HepG2 (cell line): ENCODE results near the gene NRP1. TPM values are rescaled to one million over a fixed set of nuclear protein-coding genes. Genes with fewer than 3 reads are reported as not detected.

Experiments used
- ATAC-seq: fragments of 200-7000 bp; cut with Tn5 transposase; 3 replicates; pipeline ENCODE4 v1.9.1; 2020; ENCODE audit warnings: mild to moderate bottlenecking, moderate library complexity
- BruUV-seq: library from RNA; stranded (reverse); fragments of 400-500 nt; replicated peaks from 2 replicates; lab custom pipeline; 2021; lab: Mats Ljungman, UMichigan
- CTCF ChIA-PET: fragments of 300-600 bp; formaldehyde crosslinking; extraction: SDS; loops from one replicate; lab custom pipeline; 2021; ENCODE audit warnings: low total read pairs, inconsistent platforms, low intra/inter-chr PET ratio; lab: Yijun Ruan, JAX
- POLR2A ChIA-PET: fragments of 350-600 bp; sonication (Branson Sonifier 250); formaldehyde crosslinking; loops from one replicate; lab custom pipeline; 2020; ENCODE audit warnings: antibody characterized with exemption, inconsistent platforms; lab: Yijun Ruan, JAX
- DNase-seq: peaks from one replicate; pipeline ENCODE4 v3.0.0-alpha.2; 2015; ENCODE audit warnings: low spot score
- FAIRE-seq: peaks from 3 replicates; lab custom pipeline; 2011; peaks lifted over from hg19 to GRCh38; lab: Jason Lieb, UNC
- H2AFZ ChIP-seq: one replicate; pipeline ENCODE4 v1.6.1; 2011; ENCODE audit warnings: low read length, inconsistent platforms
- H3K27ac ChIP-seq: fragments of 300-600 bp; 3 replicates; pipeline ENCODE4 v1.8.0; 2011; ENCODE audit warnings: mixed run types, mild to moderate bottlenecking, mixed read lengths, low read length, inconsistent platforms; ENCODE audit not compliant: insufficient read depth; ENCODE audit errors: extremely low read length
- H3K27me3 ChIP-seq, 2 experiments: fragments of 200-600 bp in 1 of 2; 2 replicates in 1 of 2; 3 replicates in 1 of 2; pipeline versions ENCODE4 v1.6.0 to v1.8.0; 2011; ENCODE audit warnings: low read length in 2 of 2, mild to moderate bottlenecking in 2 of 2, moderate library complexity in 2 of 2, inconsistent platforms in 1 of 2; ENCODE audit not compliant: insufficient read depth in 2 of 2, control insufficient read depth in 1 of 2
- H3K36me3 ChIP-seq, 2 experiments: fragments of 200-600 bp in 1 of 2; replicated peaks in 1 of 2; 2 replicates in 1 of 2; 3 replicates in 1 of 2; pipeline versions ENCODE4 v1.5.1 to v1.8.0; 2011; ENCODE audit warnings: low read length in 2 of 2, inconsistent platforms in 1 of 2; ENCODE audit not compliant: insufficient read depth in 2 of 2, control insufficient read depth in 1 of 2
- H3K4me1 ChIP-seq: 2 replicates; pipeline ENCODE4 v1.5.1; 2012; ENCODE audit warnings: low read length, inconsistent platforms; ENCODE audit not compliant: insufficient read depth
- H3K4me2 ChIP-seq: 2 replicates; pipeline ENCODE4 v1.6.0; 2011; ENCODE audit warnings: low read depth, low read length, inconsistent platforms
- H3K4me3 ChIP-seq, 3 experiments: fragments of 200-600 bp in 1 of 3; sonication (generic), shearing (Covaris generic) in 1 of 3; replicated peaks in 1 of 3; 2 replicates each; pipeline ENCODE4 v1.5.1; 2011 to 2016; ENCODE audit warnings: low read length in 3 of 3, inconsistent platforms in 2 of 3, low read depth in 2 of 3, mild to moderate bottlenecking in 2 of 3, control low read depth in 1 of 3, mixed read lengths in 1 of 3; ENCODE audit not compliant: insufficient read depth in 1 of 3
- H3K79me2 ChIP-seq: one replicate; pipeline ENCODE4 v1.6.1; 2011; ENCODE audit warnings: low read length, inconsistent platforms; ENCODE audit not compliant: insufficient read depth
- H3K9ac ChIP-seq: 2 replicates; pipeline ENCODE4 v1.6.0; 2011; ENCODE audit warnings: mild to moderate bottlenecking, low read depth, low read length, inconsistent platforms; ENCODE audit not compliant: insufficient read depth
- H3K9me3 ChIP-seq: 2 replicates; pipeline ENCODE4 v1.5.1; 2012; ENCODE audit warnings: mild to moderate bottlenecking, low read length
- H4K20me1 ChIP-seq: 2 replicates; pipeline ENCODE4 v1.6.0; 2011; ENCODE audit warnings: inconsistent platforms, mild to moderate bottlenecking, low read length, moderate library complexity; ENCODE audit not compliant: insufficient read depth
- DDIT3 ChIP-seq: sonication (generic); formaldehyde crosslinking; IDR thresholded peaks from 2 replicates; pipeline ENCODE4 v1.4.0; 2020; ENCODE audit warnings: mild to moderate bottlenecking, missing genetic modification reagents
- DRAP1 ChIP-seq: IDR thresholded peaks from 2 replicates; pipeline ENCODE4 v1.6.1; 2016; ENCODE audit warnings: missing genetic modification reagents, missing compliant biosample characterization
- GRHL1 ChIP-seq: sonication (generic); formaldehyde crosslinking; conservative IDR thresholded peaks from 2 replicates; pipeline ENCODE4 v1.8.0; 2022; ENCODE audit warnings: missing genetic modification reagents
- ISX ChIP-seq: sonication (generic); formaldehyde crosslinking; conservative IDR thresholded peaks from 2 replicates; pipeline ENCODE4 v1.5.0; 2020; ENCODE audit warnings: missing genetic modification reagents
- MAFK ChIP-seq, 2 experiments: IDR thresholded peaks in 1 of 2; conservative IDR thresholded peaks in 1 of 2; 2 replicates each; pipeline ENCODE4 v1.6.1; 2011; ENCODE audit warnings: improper control_type of control experiment in 2 of 2, low read length in 2 of 2
- RAD51 ChIP-seq: fragments of 450-650 bp; IDR thresholded peaks from 2 replicates; pipeline ENCODE4 v1.6.1; 2016; ENCODE audit warnings: borderline replicate concordance
- RFX1 ChIP-seq: fragments of 450-650 bp; IDR thresholded peaks from 2 replicates; pipeline ENCODE4 v1.6.1; 2017
- THYN1 ChIP-seq: sonication (generic); formaldehyde crosslinking; IDR thresholded peaks from 2 replicates; pipeline ENCODE4 v1.8.1; 2023; ENCODE audit warnings: low read depth, mild to moderate bottlenecking, moderate library complexity, missing genetic modification reagents, borderline replicate concordance
- ZBTB33 ChIP-seq: sonication (generic); formaldehyde crosslinking; IDR thresholded peaks from 2 replicates; pipeline ENCODE4 v1.4.0; 2020; ENCODE audit warnings: missing genetic modification reagents
- ZNF317 ChIP-seq: sonication (generic); formaldehyde crosslinking; IDR thresholded peaks from 2 replicates; pipeline ENCODE4 v1.5.0; 2020; ENCODE audit warnings: mild to moderate bottlenecking, missing genetic modification reagents
- ZNF335 ChIP-seq: sonication (generic); formaldehyde crosslinking; IDR thresholded peaks from 2 replicates; pipeline ENCODE4 v1.4.0; 2020; ENCODE audit warnings: missing genetic modification reagents
- ZNF501 ChIP-seq: sonication (generic); formaldehyde crosslinking; IDR thresholded peaks from 2 replicates; pipeline ENCODE4 v1.5.1; 2020; ENCODE audit warnings: mild to moderate bottlenecking, moderate library complexity, missing genetic modification reagents
- ZNF607 ChIP-seq: sonication (generic); formaldehyde crosslinking; IDR thresholded peaks from 2 replicates; pipeline ENCODE4 v1.5.1; 2020; ENCODE audit warnings: missing genetic modification reagents, mild to moderate bottlenecking, borderline replicate concordance
- ZNF781 ChIP-seq: sonication (generic); formaldehyde crosslinking; IDR thresholded peaks from 2 replicates; pipeline ENCODE4 v1.5.1; 2020; ENCODE audit warnings: borderline replicate concordance, mild to moderate bottlenecking, missing genetic modification reagents; ENCODE audit errors: not compliant biosample characterization
- ZNF883 ChIP-seq: sonication (generic); formaldehyde crosslinking; IDR thresholded peaks from 2 replicates; pipeline ENCODE4 v1.5.1; 2020; ENCODE audit warnings: mild to moderate bottlenecking, missing genetic modification reagents; ENCODE audit errors: not compliant biosample characterization
- WGBS: methylation state at CpG from one replicate; pipeline ENCODE4 v1.1.6; 2017; ENCODE audit warnings: low lambda C conversion rate; 5-methylcytosine and 5-hydroxymethylcytosine counted together
- in situ Hi-C: cut with HindIII; loops from 2 replicates; pipeline ENCODE4 v1.10.0; 2017; ENCODE audit warnings: low pct_unique_long_range_greater_than_20kb; ENCODE audit not compliant: extremely low pct_ligation_motif_present
- intact Hi-C: fragments of 100-400 bp; cut with micrococcal nuclease; formaldehyde crosslinking; loops from one replicate; pipeline ENCODE4 v1.10.0; 2022; ENCODE audit not compliant: unreplicated experiment
- polyA plus RNA-seq, 8 experiments: library from polyadenylated mRNA; depleted of rRNA in 3 of 8; stranded (reverse) in 7 of 8; unstranded in 1 of 8; fragments of >200 nt; fragmentation: Illumina TruSeq in 4 of 8; extraction: Trizol in 4 of 8; gene quantifications; 2 replicates each; pipeline versions ENCODE4 v1.2.1 to v1.2.3, GENCODE V29; 2011 to 2016; ENCODE audit warnings: low read depth in 4 of 8, missing spikeins in 1 of 8, mixed read lengths in 1 of 8; ENCODE audit not compliant: insufficient read depth in 1 of 8
- total RNA-seq, 5 experiments: library from RNA; depleted of rRNA; stranded (reverse); fragments of >200 nt; fragmentation: Illumina TruSeq; extraction: Trizol; gene quantifications; 2 replicates each; pipeline ENCODE4 v1.2.3, GENCODE V29; 2016; ENCODE audit warnings: low read depth in 1 of 5
- TF ChIP-seq, protein P1 (sequence below): sonication (generic); formaldehyde crosslinking; IDR thresholded peaks from 2 replicates; pipeline ENCODE4 v1.5.1; 2020; ENCODE audit warnings: missing genetic modification reagents, mild to moderate bottlenecking, borderline replicate concordance

The NRP1 gene
- total and polyA plus RNA-seq, 2 of the 13 experiments (the other 11 are each of a cell fraction or from before 2014, with no cell fraction given), result 5.3 to 5.8 TPM

- Histone ChIP-seq H3K4me3 (no peak overlapping the region), H3K36me3 (no peaks in the 10 kb centered on the region; a peak in 2 of 5 replicates), H3K9me3 (no peaks in the 10 kb centered on the region), H3K9ac (no peak overlapping the region), H3K4me1 (no peaks in the 10 kb centered on the region), H3K4me2 (no peak overlapping the region), H3K79me2 (no peaks in the 10 kb centered on the region), H3K27me3 (no peaks in the 10 kb centered on the region), H3K27ac (no peak overlapping the region), H2AFZ (no peak overlapping the region), H4K20me1 (no peaks in the 10 kb centered on the region)
- BruUV-seq, result no TSS peak
- ChIA-PET POLR2A (no interaction called here), CTCF (no interaction called here)
- 98% methylated on average over 9 of the region's 10 CpGs for WGBS
- DNase-seq (no peak), ATAC-seq (no peak), FAIRE-seq (no peak)
- in situ Hi-C loops (no loop called here), intact Hi-C loops (no loop called here)
- TF ChIP-seq, protein P1, sequence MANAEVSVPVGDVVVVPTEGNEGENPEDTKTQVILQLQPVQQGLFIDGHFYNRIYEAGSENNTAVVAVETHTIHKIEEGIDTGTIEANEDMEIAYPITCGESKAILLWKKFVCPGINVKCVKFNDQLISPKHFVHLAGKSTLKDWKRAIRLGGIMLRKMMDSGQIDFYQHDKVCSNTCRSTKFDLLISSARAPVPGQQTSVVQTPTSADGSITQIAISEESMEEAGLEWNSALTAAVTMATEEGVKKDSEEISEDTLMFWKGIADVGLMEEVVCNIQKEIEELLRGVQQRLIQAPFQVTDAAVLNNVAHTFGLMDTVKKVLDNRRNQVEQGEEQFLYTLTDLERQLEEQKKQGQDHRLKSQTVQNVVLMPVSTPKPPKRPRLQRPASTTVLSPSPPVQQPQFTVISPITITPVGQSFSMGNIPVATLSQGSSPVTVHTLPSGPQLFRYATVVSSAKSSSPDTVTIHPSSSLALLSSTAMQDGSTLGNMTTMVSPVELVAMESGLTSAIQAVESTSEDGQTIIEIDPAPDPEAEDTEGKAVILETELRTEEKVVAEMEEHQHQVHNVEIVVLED (CRISPR knock-in tag), result no peak
- no peak for TF ChIP-seq ISX (CRISPR knock-in tag)
- TF ChIP-seq THYN1 (CRISPR knock-in tag), result no peak
- no peak for TF ChIP-seq ZBTB33 (CRISPR knock-in tag)
- TF ChIP-seq ZNF317 (CRISPR knock-in tag), result no peak
- no peak for TF ChIP-seq ZNF883 (CRISPR knock-in tag)
- no peak for TF ChIP-seq DRAP1 (CRISPR knock-in tag)
- TF ChIP-seq RFX1, result no peak
- no peak for TF ChIP-seq ZNF607 (CRISPR knock-in tag)
- no peak for TF ChIP-seq ZNF781 (CRISPR knock-in tag)
- no peak for TF ChIP-seq GRHL1
- TF ChIP-seq RAD51, result no peak
- no peak for TF ChIP-seq ZNF501 (CRISPR knock-in tag)
- no peak for TF ChIP-seq MAFK (conservative IDR thresholded peaks at IDR 0.05 in 1 of 2, IDR thresholded peaks at IDR 0.05 in 1 of 2; ENCODE audit: low read length in 2 of 2)
- TF ChIP-seq ZNF335, result no peak
- no peak for TF ChIP-seq DDIT3 (CRISPR knock-in tag)
These were observed 123.2 kb downstream of the NRP1 start for GRCh38 chr10:33211106-33211878.
